GM20431 (cell line): ENCODE results near the gene KPNA3.

Experiments used
- in situ Hi-C: fragments of 300-500 bp; cut with MseI, MboI; formaldehyde crosslinking; loops from one replicate; pipeline ENCODE4 v1.15.0; 2020; ENCODE audit warnings: low sequenced_read_pairs; ENCODE audit not compliant: unreplicated experiment

Gene KPNA3

GRCh38 chr13:49690133-49690994, 102.1 kb downstream of the KPNA3 start:
- in situ Hi-C loops = no loop called here

- in situ Hi-C loops = no loop called here
These were observed 109.0 kb downstream of the KPNA3 start for GRCh38 chr13:49683489-49683888.

DNA sequence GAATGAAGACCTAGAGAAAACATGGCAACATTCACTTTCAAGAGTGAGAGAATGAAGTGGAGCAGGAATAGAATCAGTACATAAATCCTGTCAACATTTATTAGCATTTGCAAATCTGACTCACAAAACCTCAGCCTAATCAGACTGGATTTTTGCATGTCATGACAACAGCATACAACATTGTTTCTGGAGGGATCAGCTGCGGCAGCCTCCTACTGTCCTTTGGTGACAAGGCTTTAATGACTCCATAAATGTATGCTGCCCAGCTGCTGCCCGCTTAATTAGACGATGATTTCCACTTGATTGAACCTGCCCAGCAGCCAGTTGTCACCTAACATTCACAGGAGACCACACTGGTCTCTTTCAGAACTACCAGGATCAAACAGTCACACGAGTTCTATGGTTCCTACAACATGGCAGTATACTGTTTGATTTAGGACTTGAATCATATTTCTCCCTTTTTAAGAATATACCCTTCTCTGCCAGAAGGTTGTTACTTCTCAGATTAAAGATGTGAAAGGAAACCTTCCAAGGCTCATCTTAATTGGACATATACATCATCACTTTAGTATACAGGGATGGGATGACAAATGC, 110.5 kb downstream of the KPNA3 start:
- in situ Hi-C loops = no loop called here

- in situ Hi-C loops = no loop called here
These were observed 113.2 kb downstream of the KPNA3 start for GRCh38 chr13:49679246-49679645.

DNA sequence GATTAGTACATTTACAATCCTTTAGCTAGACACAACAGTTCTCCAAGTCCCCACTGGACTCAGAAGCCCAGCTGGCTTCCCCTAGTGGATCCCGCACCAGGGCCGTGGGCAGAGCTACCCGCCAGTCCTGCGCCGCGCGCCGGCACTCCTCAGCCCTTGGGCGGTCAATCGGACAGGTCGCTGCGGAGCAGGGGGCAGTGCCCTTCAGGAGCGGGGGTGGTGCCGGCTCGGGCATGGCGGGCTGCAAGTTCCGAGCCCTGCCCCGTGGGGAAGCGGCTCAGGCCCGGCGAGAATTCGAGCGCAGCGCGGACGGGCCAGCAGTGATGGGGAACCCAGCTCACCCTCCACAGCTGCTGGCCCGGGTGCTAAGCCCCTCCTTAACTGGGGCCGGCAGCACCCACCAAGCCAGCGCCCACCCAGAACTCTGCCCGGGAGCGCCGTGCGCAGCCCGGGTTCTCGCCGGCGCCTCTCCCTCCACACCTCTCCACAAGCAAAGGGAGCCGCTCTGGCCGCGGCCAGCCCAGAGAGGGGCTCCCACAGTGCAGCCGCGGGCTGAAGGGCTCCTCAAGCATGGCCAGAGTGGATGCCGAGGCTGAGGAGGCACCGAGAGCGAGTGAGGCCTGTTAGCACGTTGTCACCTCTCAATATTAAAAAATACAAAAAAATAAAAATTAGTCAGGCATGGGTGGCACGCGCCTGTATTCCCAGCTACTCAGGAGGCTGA, 114.1 kb downstream of the KPNA3 start:
- in situ Hi-C loops = no loop called here

DNA sequence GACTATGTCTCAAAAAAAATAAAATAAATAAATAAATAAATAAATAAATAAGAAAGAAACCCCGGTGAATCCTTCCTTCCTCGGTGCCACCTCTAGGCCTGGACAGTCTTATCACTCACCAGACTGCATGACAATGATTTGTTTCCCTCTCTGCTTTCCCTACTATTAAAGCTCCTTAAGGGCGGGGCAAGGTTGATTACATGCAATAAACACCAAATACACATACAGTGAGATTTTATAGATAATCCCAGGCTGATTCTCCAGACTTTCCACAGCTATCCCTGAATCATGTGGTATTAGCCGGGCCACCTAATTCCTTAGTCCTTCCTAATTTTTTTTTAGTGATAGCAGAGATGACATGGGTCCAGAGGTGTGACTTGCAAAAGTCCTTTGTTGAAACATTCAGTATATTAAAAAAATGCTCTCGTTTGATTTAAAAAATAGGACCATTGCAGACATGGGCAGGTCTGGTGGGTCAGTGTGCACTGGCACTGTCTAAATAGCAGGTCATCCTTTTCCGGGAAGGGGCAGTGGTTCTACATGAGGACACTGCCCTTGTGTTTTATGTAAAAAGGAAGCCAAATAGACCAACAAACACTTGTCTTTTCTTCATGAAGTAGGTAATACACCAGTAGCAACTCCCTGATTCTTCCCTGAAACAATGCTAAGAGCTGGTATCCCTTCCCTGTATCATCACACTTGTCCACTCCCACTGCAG, 115.7 kb downstream of the KPNA3 start:
- in situ Hi-C loops = no loop called here

GRCh38 chr13:49670828-49671227, 121.7 kb downstream of the KPNA3 start:
- in situ Hi-C loops = loop anchor here (25.0 kb wide), 1 partner anchor 166 kb away; no protein-coding TSS in a partner anchor

DNA sequence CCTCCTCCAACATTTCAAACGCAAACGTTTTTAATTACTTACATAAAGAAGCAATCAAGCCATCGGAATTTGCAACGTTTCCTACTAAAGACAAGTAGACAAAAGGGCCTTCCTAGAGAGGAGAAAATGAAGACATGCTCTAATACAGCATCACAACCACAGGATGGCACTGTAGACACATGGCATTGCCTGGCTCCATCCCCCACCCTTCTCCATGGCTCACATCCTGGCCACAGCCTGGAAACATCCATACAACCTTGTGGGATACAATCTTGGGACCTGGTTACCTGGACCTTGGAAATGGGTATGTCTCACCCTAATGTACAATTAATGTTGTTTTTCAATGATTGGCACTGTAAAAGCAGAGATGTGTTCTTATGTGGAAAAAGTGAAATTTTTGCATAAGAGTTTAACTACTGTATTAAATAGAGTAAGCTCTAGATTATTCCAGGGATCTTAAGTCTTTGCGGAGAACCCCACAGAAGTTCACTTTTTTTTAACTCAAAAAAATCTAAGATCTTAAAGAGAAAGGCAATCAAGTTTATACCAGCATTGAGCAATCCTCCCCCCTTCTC, 122.7 kb downstream of the KPNA3 start:
- in situ Hi-C loops = loop anchor here (25.0 kb wide), 1 partner anchor 167 kb away; no protein-coding TSS in a partner anchor

GRCh38 chr13:49667773-49668172, 124.7 kb downstream of the KPNA3 start:
- in situ Hi-C loops = loop anchor here (25.0 kb wide), 1 partner anchor 170 kb away; no protein-coding TSS in a partner anchor

DNA sequence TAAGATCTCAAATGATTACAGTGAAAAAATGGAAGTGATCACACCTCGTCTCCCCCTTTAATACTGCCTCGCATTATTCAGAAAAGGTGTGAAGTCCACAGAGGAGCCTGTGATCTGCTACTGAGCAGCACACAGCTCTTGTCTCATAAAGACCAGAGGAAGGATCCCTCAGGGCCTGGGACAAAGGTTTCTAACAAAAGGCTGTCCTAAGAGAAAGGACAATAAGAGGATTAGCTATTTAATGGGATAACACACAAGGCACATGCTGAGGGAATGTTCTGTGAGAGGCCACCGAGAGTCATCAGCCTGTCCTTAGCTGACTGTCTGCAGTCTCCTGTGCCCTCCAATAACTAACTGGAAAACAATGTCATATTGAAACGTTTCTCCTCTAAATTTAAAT, 127.9 kb downstream of the KPNA3 start:
- in situ Hi-C loops = loop anchor here (25.0 kb wide), 1 partner anchor 173 kb away; no protein-coding TSS in a partner anchor

GRCh38 chr13:49657241-49657641, 135.2 kb downstream of the KPNA3 start:
- in situ Hi-C loops = loop anchor here (25.0 kb wide), 1 partner anchor 180 kb away; no protein-coding TSS in a partner anchor

GRCh38 chr13:49655906-49656305, 136.6 kb downstream of the KPNA3 start:
- in situ Hi-C loops = loop anchor here (25.0 kb wide), 1 partner anchor 181 kb away; no protein-coding TSS in a partner anchor

DNA sequence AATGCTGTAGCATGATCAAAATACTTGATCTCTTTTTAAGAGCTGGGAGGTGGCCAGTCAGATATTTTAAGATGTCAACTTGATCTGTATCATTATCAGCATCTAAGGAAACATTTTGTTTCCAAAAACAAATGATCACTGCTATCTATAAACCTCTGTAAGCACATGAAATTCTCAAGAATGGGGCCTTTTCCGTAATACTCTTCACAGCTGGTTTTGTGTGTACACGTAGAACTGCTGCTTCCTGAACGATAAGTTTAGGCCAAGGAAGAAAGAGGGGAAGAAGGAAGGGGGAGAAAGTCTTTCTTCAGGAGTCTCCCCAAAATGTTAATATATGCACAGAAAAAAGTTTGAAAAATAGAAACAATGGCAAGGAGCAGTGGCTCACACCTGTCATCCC, 138.5 kb downstream of the KPNA3 start:
- in situ Hi-C loops = loop anchor here (25.0 kb wide), 1 partner anchor 183 kb away; no protein-coding TSS in a partner anchor

- in situ Hi-C loops = loop anchor here (25.0 kb wide), 1 partner anchor 184 kb away; no protein-coding TSS in a partner anchor
These were observed 139.0 kb downstream of the KPNA3 start for GRCh38 chr13:49653478-49653877.

DNA sequence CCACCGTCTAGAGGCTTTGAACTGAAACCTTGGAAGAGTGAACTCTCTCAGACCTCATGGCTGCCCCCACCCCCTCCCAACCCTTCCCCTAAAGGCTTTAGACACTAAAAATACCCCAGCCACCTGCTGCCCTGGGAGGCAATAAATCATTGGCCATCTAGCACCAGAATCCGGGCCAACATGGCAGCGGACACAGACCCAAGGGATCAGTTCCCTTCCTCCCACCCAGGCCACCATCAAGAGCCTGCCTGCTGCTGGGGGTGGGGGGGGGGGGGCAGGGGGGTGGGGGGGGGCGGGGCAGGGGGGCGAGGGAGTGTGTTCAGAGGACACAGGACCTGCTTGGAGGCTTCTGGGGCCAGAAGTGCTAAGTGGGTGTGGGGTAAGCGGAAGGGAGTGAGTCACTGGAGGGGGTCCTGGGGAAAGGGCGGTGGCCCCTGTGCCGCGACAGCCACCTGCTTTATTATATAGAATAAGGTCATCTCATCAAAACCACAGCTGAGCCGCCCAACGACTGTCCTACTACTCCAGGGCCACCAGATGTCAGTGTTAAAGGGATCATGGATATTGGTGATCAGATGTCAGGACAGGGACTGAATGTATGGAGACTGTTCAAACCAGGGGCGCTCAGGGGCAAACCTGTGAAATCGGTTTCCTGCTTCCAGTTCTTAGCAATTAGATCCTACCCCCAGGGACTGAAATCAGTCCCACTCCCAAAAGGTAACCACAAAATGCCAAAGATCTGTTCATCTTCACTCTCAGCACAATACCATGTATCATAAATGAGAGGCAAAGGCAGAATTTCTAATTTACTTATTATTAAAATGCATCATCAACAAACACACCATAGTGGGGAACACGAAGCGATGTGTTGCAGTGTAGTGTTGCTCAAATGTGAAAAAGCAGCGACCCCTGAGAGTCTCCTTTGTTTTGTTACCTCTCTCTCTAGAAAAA, 139.9 kb downstream of the KPNA3 start:
- in situ Hi-C loops = loop anchor here (25.0 kb wide), 1 partner anchor 185 kb away; no protein-coding TSS in a partner anchor

- in situ Hi-C loops = loop anchor here (25.0 kb wide), 1 partner anchor 186 kb away; no protein-coding TSS in a partner anchor
These were observed 140.7 kb downstream of the KPNA3 start for GRCh38 chr13:49651570-49652354.

DNA sequence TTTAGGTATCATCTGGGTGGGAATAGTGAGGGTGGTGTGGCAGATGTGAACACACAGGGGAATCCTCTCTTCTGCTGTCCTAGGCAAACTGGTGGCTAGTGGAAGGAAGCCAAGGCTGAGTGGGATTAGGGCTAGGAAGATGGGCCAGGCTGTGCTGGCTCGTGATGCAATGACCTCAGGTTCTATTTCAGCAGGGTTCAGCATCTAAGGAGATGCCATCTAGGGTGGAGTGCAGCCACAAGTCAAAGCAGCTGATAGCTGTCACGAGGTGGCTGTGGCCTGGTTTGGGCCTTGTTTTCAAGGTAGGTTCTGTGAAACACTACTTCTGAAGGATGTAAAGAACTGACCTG, 142.5 kb downstream of the KPNA3 start:
- in situ Hi-C loops = loop anchor here (25.0 kb wide), 1 partner anchor 187 kb away; no protein-coding TSS in a partner anchor
